ENCODE measurements around the gene C3orf20.
A peak's percentile ranks its signal among the peaks of the same experiment; 100 is the strongest.

The C3orf20 gene

DNA sequence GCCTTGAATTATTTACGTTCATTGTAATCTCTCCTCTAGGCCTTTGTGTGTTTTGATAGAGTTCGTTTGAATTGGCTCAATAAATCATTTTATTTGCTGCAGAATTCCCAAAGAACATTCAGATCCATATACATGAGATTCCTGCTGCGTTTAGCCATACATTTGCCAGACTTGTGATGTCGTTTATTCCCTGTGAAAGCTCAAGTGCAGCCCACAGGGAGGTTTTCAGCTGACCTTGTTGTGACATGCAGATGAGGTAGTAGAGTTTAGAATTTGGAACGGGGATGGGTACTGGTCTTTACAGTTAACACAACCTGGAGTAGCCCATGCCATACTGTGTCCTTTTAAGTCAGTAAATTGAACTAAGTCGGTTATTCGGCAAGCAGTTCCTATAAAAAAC is at the start of gene C3orf20:
C3orf20 (plus strand) TSS at position 301 of the 400 bp plus-strand sequence. CDS start 7,573 bp downstream, outside the sequence.
- no peak for DNase-seq
- Mint-ChIP-seq H3K4me3 (no peak within 1 kb of the TSS), H3K36me3 (peaks cover 26% of the 10 kb centered on the region), H3K27ac (no peak within 1 kb of the TSS), H3K4me1 (no peaks in the 10 kb centered on the region), H3K27me3 (no peaks in the 10 kb centered on the region), H3K9me3 (no peaks in the 10 kb centered on the region)
- CTCF ChIA-PET: interaction anchor here (1.0 to 4.0 kb wide), 4 partner anchors 10 to 246 kb away, joined by 3 to 20 read pairs (median 4); no protein-coding TSS in a partner anchor

DNA sequence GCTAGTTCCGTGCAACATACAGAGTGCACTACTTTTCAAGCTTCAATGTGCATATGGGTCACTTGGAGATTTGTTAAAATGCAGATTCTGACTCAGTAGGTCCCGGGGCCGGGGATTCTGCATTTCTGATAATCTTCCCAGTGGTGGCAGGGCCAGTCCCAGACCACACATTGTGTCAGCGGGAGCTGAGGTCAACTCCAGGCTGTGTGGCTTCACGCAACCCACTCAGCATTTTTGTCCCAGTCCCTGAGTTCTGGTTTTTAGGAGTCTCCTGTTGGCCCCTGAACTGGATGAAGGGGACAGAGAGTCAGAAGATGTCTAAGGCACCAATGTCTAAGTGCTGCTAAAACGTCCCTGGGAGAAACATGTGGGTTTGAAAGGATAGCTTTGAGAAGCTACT is 49.5 kb upstream of the C3orf20 start:
- H3K36me3 Mint-ChIP-seq: no peaks in the 10 kb centered on the region
- no peak for DNase-seq
- no peak overlapping the region for H3K4me3 Mint-ChIP-seq
- CTCF ChIA-PET: interaction anchor here (0.6 to 1.4 kb wide), 3 partner anchors 8 to 157 kb away, joined by 3 to 4 read pairs (median 3); no protein-coding TSS in a partner anchor
- H3K4me1 Mint-ChIP-seq: no peaks in the 10 kb centered on the region
- peaks cover 36% of the 10 kb centered on the region for H3K27me3 Mint-ChIP-seq
- H3K9me3 Mint-ChIP-seq: no peaks in the 10 kb centered on the region
- no peak overlapping the region for H3K27ac Mint-ChIP-seq

DNA sequence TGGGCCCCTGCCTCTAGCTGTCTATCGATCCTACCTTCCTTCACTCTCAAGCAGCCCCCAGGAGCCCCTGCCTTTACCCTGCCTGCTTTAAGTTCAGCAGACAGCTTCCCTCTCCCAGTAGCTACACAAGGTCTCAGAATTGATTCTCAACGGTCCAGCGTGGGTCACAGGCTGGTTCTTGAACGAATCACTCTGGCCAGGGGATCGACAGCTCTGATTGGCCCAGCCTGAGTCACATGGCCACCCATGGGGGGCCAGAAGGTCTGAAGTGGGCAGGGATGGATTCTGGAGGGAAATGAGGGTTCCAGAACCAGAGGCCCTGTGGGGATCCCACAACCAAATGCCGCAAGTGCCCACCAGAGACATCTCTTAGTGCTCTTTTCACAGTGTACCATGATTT is 47.1 kb upstream of the C3orf20 start:
- H3K27me3 Mint-ChIP-seq: peaks cover 41% of the 10 kb centered on the region
- CTCF ChIA-PET: no interaction called here
- no peak overlapping the region for H3K27ac Mint-ChIP-seq
- no peaks in the 10 kb centered on the region for H3K9me3 Mint-ChIP-seq
- H3K4me1 Mint-ChIP-seq: no peaks in the 10 kb centered on the region
- no peak overlapping the region for H3K4me3 Mint-ChIP-seq
- no peaks in the 10 kb centered on the region for H3K36me3 Mint-ChIP-seq
- DNase-seq: no peak

DNA sequence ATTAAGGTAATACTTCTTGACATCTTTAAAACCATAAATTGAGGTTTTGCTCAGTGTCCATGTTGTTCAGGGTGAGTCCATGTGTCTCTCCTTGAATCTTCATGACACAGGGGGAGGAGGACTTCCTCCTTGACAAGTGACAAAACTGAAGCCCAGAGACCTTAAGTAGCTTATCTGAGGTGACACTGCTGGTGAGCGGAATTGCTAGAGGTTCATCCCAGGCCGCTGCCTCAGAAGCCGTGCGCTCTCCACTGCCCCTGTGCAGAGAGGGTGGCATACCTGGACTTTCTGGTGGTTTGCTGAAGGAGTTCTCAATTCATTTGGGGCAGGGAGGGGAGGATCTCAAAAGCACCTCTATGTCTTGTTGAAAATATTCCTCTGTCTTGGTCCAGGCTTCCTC is 46.5 kb upstream of the C3orf20 start:
- Mint-ChIP-seq H3K4me1 (no peaks in the 10 kb centered on the region), H3K4me3 (no peak overlapping the region), H3K9me3 (no peaks in the 10 kb centered on the region), H3K36me3 (no peaks in the 10 kb centered on the region), H3K27ac (no peak overlapping the region), H3K27me3 (peaks cover 40% of the 10 kb centered on the region)
- DNase-seq: no peak
- CTCF ChIA-PET: no interaction called here

DNA sequence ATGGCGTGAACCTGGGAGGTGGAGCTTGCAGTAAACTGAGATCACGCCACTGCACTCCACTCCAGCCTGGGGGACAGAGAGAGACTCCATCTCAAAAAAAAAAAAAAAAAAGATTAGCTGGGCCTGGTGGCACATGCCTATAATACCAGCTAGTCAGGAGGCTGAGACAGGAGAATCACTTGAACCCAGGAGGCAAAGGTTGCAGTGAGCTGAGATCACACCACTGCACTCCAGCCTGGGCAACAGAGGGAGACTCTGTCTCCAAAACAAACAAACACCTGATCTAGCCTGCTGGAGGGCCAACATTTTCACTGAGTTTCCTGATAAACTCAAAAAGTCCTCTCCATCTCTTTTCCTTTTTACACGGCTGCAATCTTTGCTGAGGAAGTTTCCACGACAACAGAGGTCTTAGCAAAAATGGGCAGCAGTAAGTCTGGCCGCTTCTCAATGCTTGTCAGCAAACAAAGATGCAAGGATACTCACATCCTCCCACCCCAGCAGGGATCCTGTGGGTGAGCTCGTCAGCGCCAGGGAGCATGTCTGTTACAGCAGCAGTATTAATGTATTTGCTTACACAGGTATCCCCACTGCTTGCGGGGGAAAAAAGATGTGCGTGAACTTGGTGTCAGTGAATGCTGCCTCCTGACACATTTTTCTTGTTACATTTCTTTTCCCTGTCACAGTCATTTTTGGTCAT is 44.4 kb upstream of the C3orf20 start:
- CTCF ChIA-PET: interaction anchor here (0.7 kb wide), 1 partner anchor 291 kb away, joined by 3 read pairs; no protein-coding TSS in a partner anchor
- H3K27ac Mint-ChIP-seq: no peak overlapping the region
- no peaks in the 10 kb centered on the region for H3K36me3 Mint-ChIP-seq
- H3K27me3 Mint-ChIP-seq: peaks cover 37% of the 10 kb centered on the region
- no peak for DNase-seq
- H3K4me1 Mint-ChIP-seq: no peaks in the 10 kb centered on the region
- H3K4me3 Mint-ChIP-seq: no peak overlapping the region
- H3K9me3 Mint-ChIP-seq: no peaks in the 10 kb centered on the region

DNA sequence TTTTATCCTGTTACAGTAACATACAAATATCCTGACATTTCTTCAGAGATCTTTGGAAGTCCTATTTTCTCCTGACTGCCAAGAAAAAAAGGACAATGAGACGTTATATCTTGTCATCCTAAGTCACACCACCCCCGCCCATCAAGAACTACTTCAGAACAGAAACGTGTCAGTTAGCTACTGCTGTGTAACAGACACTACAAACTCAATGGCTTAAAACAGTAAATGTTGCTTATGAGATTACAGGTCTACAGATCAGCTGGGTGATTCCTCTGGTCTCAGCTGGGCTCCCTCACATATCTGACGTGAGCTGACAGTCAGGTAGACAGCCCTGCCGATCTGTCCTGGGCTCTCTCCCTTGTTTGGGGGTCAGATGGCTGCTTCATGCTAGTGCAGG is 43.8 kb upstream of the C3orf20 start:
- Mint-ChIP-seq H3K9me3 (no peaks in the 10 kb centered on the region), H3K36me3 (no peaks in the 10 kb centered on the region), H3K4me1 (no peaks in the 10 kb centered on the region), H3K27me3 (peaks cover 38% of the 10 kb centered on the region), H3K4me3 (no peak overlapping the region), H3K27ac (no peak overlapping the region)
- no peak for DNase-seq
- CTCF ChIA-PET: interaction anchor here (2.6 kb wide), 1 partner anchor 150 kb away, joined by 10 read pairs; no protein-coding TSS in a partner anchor

DNA sequence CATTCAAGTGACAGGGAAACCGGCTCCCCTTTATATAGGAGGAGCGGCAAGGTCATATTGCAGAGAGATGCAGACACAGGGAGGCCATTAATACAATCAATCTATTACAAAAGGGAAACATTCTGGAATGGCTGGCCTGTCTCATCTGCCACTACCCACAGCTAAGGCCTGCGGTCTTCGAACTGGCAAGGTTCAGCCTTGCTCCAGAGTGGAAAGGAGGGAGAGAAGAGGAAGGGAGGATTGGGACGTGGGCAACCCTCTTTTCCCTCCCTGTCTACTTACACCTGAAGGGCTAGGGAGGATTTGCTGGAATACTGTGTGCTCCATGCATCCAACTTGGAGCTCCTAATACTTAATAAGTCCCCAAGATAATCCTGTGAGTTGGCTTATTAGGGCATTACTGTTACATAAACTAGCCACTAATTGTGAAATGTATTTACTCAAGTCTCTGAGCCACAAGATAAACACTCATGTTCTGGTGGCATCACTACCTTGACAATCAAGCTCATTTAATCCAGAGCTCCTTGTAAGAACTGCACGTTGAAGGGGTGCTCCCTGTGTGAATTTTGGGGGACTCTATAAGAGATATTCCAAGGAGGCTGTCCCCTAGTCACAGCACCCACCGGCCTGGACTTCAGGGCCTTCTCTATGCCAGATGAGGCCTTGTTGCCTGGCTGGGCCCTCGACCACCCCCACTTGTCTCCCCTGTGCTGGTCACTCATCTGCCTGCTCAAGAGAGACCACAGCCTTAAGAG is 43.1 kb upstream of the C3orf20 start:
- Mint-ChIP-seq H3K27me3 (peaks cover 45% of the 10 kb centered on the region), H3K9me3 (no peaks in the 10 kb centered on the region), H3K27ac (no peak overlapping the region), H3K4me1 (no peaks in the 10 kb centered on the region), H3K4me3 (no peak overlapping the region), H3K36me3 (no peaks in the 10 kb centered on the region)
- CTCF ChIA-PET: interaction anchor here (1.0 to 4.5 kb wide), 4 partner anchors 20 to 290 kb away, joined by 5 to 30 read pairs (median 8); partner anchors contain the start of gene CCDC174
- DNase-seq: no peak

DNA sequence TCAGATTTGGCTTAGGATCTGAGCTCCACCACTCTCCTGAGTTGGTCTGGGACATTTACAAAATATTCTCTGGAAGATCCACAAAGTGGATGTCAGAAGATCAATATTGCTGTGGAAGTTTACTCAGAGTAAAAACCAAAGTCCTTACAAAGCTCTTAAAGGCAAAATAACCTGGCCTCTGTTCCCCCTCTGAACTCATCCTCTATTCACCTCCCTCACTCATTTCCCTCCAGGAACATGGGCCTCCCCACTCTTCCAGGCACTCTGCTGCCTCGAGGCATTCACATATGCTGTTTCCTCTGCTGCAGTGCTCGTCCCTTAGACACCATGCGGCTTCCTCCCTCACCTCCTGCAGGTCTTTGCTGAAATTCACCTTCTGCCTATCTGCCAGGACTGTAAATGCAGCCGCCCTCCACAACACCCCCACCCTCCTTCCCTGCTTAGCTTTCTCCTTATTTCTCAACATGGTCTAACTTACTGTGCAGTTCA is 42.5 kb upstream of the C3orf20 start:
- H3K4me3 Mint-ChIP-seq: no peak overlapping the region
- H3K9me3 Mint-ChIP-seq: no peaks in the 10 kb centered on the region
- H3K4me1 Mint-ChIP-seq: no peaks in the 10 kb centered on the region
- H3K36me3 Mint-ChIP-seq: no peaks in the 10 kb centered on the region
- no peak for DNase-seq
- H3K27ac Mint-ChIP-seq: no peak overlapping the region
- peaks cover 48% of the 10 kb centered on the region for H3K27me3 Mint-ChIP-seq
- CTCF ChIA-PET: interaction anchor here (1.0 to 4.5 kb wide), 6 partner anchors 8 to 289 kb away, joined by 4 to 30 read pairs (median 6); partner anchors contain the start of gene CCDC174

DNA sequence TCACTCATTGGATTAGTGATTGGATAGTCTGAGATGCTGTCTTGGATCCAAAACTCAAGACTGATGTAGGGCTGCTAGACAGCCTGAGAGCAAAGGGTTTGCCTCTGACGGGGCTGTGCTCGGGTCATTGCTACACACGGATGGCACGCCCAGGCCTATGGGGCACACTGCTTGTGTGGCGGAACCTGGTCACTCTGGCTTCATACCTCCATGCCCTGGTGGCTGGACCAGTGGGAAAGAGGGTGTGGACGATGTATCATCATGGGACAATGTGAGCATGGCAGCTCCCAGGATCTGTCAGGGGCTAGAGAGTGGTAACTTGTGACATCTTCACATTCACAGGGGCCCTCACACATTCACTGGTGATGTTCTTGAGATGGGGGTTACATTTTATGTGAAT is 41.5 kb upstream of the C3orf20 start:
- DNase-seq: no peak
- H3K4me1 Mint-ChIP-seq: no peaks in the 10 kb centered on the region
- no peaks in the 10 kb centered on the region for H3K9me3 Mint-ChIP-seq
- peaks cover 42% of the 10 kb centered on the region for H3K27me3 Mint-ChIP-seq
- H3K4me3 Mint-ChIP-seq: no peak overlapping the region
- CTCF ChIA-PET: interaction anchor here (1.3 to 4.5 kb wide), 5 partner anchors 9 to 288 kb away, joined by 4 to 30 read pairs (median 7); partner anchors contain the start of gene CCDC174
- H3K27ac Mint-ChIP-seq: no peak overlapping the region
- no peaks in the 10 kb centered on the region for H3K36me3 Mint-ChIP-seq

DNA sequence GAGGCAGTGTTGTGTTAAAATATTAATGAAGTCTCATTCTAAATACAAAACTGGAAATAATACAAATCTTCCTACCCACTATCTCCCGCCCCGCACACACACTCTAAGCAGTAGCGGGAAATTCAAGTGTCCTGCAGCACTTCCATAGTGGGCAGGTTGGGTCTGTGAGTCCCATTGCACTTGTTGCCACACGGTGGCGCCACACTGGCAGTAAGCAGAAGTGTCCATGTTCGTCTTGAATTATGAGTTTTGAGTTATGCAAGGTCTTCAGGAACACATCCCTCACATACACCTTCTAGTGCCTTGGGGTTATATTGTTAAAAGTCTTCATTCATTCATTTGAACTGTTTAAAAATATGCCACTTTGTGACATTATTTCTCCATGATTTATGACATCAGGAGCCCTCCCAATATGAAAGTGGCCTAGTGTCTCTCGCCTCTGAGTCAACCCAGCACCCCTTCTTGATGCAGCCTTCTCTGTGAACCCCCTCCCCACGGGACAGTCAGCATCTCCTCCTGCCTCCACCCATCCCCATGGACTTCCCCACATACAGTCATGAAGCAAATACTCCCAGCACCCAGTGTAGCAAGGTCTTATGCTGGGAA is 41.0 kb upstream of the C3orf20 start:
- Mint-ChIP-seq H3K36me3 (no peaks in the 10 kb centered on the region), H3K27me3 (peaks cover 42% of the 10 kb centered on the region), H3K4me3 (no peak overlapping the region), H3K4me1 (no peaks in the 10 kb centered on the region), H3K27ac (peak overlapping the region; percentile 56), H3K9me3 (no peaks in the 10 kb centered on the region)
- CTCF ChIA-PET: interaction anchor here (1.4 to 4.5 kb wide), 6 partner anchors 9 to 288 kb away, joined by 4 to 30 read pairs (median 8); partner anchors contain the start of gene CCDC174
- DNase-seq: peak; percentile 69

DNA sequence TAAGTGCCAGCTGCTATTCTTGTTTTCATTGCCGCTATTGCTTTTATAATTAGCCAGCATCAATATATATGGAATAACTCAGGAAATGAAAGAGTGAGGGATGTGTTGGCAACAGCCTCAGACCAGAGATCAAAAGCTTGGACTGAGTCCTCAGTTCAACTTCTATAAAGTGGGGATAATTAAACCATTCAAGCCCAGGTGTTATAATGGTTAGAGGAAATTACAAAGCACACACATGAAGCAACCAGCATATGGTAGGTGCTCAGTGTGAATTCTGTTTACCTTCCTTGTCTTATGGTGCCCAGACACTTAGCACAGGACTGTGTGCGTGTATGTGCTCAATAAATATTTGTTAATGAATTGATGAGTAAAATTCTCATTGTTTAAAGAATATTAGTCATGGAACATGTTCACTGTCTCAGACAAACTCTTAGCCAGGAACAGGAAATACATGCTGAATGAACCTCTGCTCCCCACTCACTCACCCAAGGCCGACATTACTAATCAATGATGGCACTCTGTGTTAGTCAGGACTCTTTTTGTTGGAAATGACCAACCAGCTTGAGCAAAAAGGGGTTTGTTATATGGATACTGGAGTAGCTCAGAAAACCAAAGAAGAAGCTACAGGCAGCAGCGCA is 40.1 kb upstream of the C3orf20 start:
- H3K4me3 Mint-ChIP-seq: no peak overlapping the region
- no peaks in the 10 kb centered on the region for H3K36me3 Mint-ChIP-seq
- no peak for DNase-seq
- H3K4me1 Mint-ChIP-seq: no peaks in the 10 kb centered on the region
- no peak overlapping the region for H3K27ac Mint-ChIP-seq
- no peaks in the 10 kb centered on the region for H3K9me3 Mint-ChIP-seq
- CTCF ChIA-PET: interaction anchor here (1.5 to 4.5 kb wide), 3 partner anchors 13 to 287 kb away, joined by 5 to 30 read pairs (median 20); no protein-coding TSS in a partner anchor
- peaks cover 46% of the 10 kb centered on the region for H3K27me3 Mint-ChIP-seq

DNA sequence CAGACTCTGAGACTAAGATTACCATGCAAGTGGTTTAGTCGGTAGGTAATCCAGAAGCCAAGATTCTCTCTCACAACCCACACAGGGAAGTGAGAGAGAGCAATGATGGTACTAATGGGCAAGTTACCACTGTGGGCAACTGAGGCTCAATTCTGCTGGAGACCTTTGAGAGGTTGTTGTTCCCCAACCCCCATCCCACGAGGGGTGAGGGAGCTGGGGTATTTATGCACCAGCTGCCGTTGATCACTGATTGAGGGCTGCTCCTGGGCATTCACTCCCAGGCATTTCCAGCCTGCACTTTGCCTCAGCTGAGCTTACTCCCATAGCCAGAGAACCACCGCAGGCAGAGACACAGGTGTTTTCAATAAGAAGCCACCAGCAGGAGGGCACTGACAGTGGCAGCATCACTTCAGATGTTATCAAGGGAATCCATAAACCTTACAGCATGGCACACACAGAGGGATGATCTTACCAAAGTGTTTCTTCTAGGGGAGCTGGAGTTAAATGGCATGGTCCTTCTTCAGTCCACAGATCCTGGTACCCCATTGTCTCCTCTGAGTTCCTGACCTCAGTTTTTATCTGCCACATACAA is 38.3 kb upstream of the C3orf20 start:
- peaks cover 56% of the 10 kb centered on the region for H3K27me3 Mint-ChIP-seq
- H3K27ac Mint-ChIP-seq: no peak overlapping the region
- CTCF ChIA-PET: interaction anchor here (0.7 to 3.4 kb wide), 4 partner anchors 11 to 145 kb away, joined by 3 to 20 read pairs (median 4); no protein-coding TSS in a partner anchor
- H3K4me3 Mint-ChIP-seq: no peak overlapping the region
- DNase-seq: no peak
- no peaks in the 10 kb centered on the region for H3K36me3 Mint-ChIP-seq
- H3K9me3 Mint-ChIP-seq: no peaks in the 10 kb centered on the region
- no peaks in the 10 kb centered on the region for H3K4me1 Mint-ChIP-seq

DNA sequence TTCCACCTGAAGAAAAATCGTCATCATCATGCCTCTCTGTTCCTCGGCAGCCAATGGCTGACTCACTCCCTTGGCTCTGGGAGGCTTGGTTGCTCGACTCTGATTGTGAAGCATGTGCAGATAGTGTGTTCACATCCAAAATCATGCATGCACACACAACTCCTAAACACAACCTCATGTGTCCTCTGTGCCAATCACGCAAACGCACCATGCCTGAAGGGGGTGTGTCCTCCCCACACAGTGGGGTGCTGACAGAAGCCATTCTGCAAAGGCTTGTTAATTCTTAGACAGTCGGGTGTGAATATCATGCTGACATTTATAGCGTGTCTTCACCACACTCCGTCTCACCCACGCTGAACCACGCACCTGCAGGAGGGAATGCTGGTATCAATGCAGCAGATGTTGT is 34.8 kb upstream of the C3orf20 start:
- Mint-ChIP-seq H3K27ac (no peak overlapping the region), H3K27me3 (peaks cover 68% of the 10 kb centered on the region), H3K36me3 (no peaks in the 10 kb centered on the region), H3K9me3 (no peaks in the 10 kb centered on the region), H3K4me1 (no peaks in the 10 kb centered on the region), H3K4me3 (no peak overlapping the region)
- DNase-seq: no peak
- CTCF ChIA-PET: no interaction called here
